Prostate gland (tissue), 2 donors: ENCODE measurements around the gene PITX3. TPM values are rescaled to one million over a fixed set of nuclear protein-coding genes. Genes with fewer than 3 reads are reported as not detected.

Experiments
- DNase-seq: peaks from one replicate; pipeline ENCODE4 v3.0.0-alpha.2; 2019; ENCODE audit warnings: low spot score
- H3K27ac ChIP-seq, 2 donors: fragments of 200-600 bp; sonication (generic); 2 replicates each; pipeline ENCODE4 v1.5.1; 2017 to 2019
- H3K27me3 ChIP-seq: fragments of 200-600 bp; sonication (generic); replicated peaks from 2 replicates; pipeline ENCODE4 v1.5.1; 2019; ENCODE audit not compliant: insufficient read depth
- H3K36me3 ChIP-seq, 2 donors: fragments of 200-600 bp; sonication (generic); 1 replicate in 1 of 2; 2 replicates in 1 of 2; pipeline versions ENCODE4 v1.5.1 to v1.8.1; 2017 to 2019
- H3K4me1 ChIP-seq: fragments of 200-600 bp; sonication (generic); replicated peaks from 2 replicates; pipeline ENCODE4 v1.5.1; 2019
- H3K4me3 ChIP-seq, 2 donors: fragments of 200-600 bp; sonication (generic); 2 replicates each; pipeline ENCODE4 v1.5.1; 2017 to 2019
- H3K9me3 ChIP-seq: fragments of 200-600 bp; sonication (generic); 2 replicates; pipeline ENCODE4 v1.5.1; 2017
- CTCF ChIP-seq, 4 experiments: fragments of 200-600 bp in 2 of 4; fragments of 450-650 bp in 2 of 4; sonication (generic) in 2 of 4; IDR thresholded peaks; 1 replicate in 3 of 4; 2 replicates in 1 of 4; pipeline ENCODE4 v1.5.1; 2016 to 2019; ENCODE audit warnings: antibody characterized with exemption in 4 of 4, mild to moderate bottlenecking in 2 of 4, moderate library complexity in 2 of 4
- POLR2A ChIP-seq: fragments of 450-650 bp; IDR thresholded peaks from one replicate; pipeline ENCODE4 v1.6.1; 2016; ENCODE audit warnings: antibody characterized with exemption, mild to moderate bottlenecking
- POLR2AphosphoS5 ChIP-seq: sonication (generic); formaldehyde crosslinking; IDR thresholded peaks from one replicate; pipeline ENCODE4 v1.6.1; 2017; ENCODE audit warnings: antibody characterized with exemption
- WGBS: methylation state at CpG from one replicate; pipeline ENCODE4 v1.1.5; 2018; 5-methylcytosine and 5-hydroxymethylcytosine counted together
- intact Hi-C: fragments of 100-400 bp; cut with DNase I; formaldehyde crosslinking; loops from one replicate; pipeline ENCODE4 v1.14.2; 2022
- total RNA-seq, 2 donors: library from RNA; depleted of rRNA; stranded (reverse); fragments of >200 nt; gene quantifications; one replicate each; pipeline ENCODE4 v1.1.0, GENCODE V29; 2016

The PITX3 gene
- total RNA-seq, 2 donors from 2014 or later = not detected

- intact Hi-C loops = no loop called here
- TF ChIP-seq POLR2A (no peak), CTCF (IDR thresholded peaks at IDR 0.05) (no peak), POLR2AphosphoS5 (no peak)
- no peaks in the 10 kb centered on the region for H3K4me1 ChIP-seq
- WGBS = 73% methylated on average over 3 of the region's 3 CpGs
- no peak for DNase-seq
- no peaks in the 10 kb centered on the region for H3K9me3 ChIP-seq
- H3K4me3 ChIP-seq = no peak overlapping the region
- no peaks in the 10 kb centered on the region for H3K36me3 ChIP-seq
- no peaks in the 10 kb centered on the region for H3K27me3 ChIP-seq
- no peak overlapping the region for H3K27ac ChIP-seq
Observed at GRCh38 chr10:102188298-102188940, 52.9 kb downstream of the PITX3 start.

GRCh38 chr10:102185811-102186527, 55.3 kb downstream of the PITX3 start:
- Histone ChIP-seq H3K27me3 (no peaks in the 10 kb centered on the region), H3K36me3 (no peaks in the 10 kb centered on the region), H3K4me1 (no peaks in the 10 kb centered on the region), H3K9me3 (no peaks in the 10 kb centered on the region), H3K27ac (no peak overlapping the region), H3K4me3 (no peak overlapping the region)
- WGBS = 75% methylated on average over 15 of the region's 15 CpGs
- DNase-seq = no peak
- intact Hi-C loops = no loop called here
- TF ChIP-seq POLR2AphosphoS5 (no peak), CTCF (IDR thresholded peaks at IDR 0.05) (no peak), POLR2A (no peak)

DNA sequence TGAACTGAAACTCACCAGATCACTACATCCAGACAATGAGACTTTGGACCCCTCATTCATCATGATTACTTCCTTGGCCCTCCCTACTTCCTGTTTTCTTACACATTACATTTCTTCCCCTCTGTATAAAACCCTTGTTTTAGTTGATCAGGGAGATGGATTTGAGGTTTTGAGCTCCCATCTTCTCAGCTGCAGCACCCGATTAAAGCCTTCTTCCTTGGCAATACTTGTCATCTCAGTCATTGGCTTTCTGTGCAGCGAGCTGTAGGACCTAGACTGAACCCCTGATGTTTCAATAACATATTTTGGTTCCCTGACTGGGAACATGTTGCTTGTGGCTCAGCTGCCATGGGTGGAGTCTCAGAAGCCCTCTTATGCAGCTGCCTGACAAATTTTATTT, 56.0 kb downstream of the PITX3 start:
- TF ChIP-seq POLR2AphosphoS5 = no peak
- TF ChIP-seq CTCF (IDR thresholded peaks at IDR 0.05) = no peak
- TF ChIP-seq POLR2A = no peak
- intact Hi-C loops = no loop called here
- Histone ChIP-seq H3K4me3 (no peak overlapping the region), H3K4me1 (no peaks in the 10 kb centered on the region), H3K9me3 (no peaks in the 10 kb centered on the region), H3K36me3 (no peaks in the 10 kb centered on the region), H3K27me3 (no peaks in the 10 kb centered on the region), H3K27ac (no peak overlapping the region)
- 70% methylated on average over 2 of the region's 2 CpGs for WGBS
- no peak for DNase-seq

DNA sequence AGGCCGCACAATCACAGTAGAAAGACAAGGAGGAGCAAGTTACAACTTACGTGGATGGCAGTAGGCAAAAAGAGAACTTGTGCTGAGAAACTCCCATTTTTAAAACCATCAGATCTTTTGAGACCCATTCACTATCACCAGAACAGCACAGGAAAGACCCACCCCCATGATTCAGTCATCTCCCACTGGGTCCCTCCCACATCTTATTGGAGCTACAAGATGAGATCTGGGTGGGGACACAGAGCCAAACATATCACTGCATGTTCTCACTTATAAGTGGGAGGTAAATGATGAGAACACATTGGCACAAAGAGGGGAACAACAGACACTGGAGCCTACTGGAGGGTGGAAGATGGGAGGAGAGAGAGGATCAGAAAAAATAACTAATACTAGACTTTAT, 56.7 kb downstream of the PITX3 start:
- no peaks in the 10 kb centered on the region for H3K27me3 ChIP-seq
- no peak overlapping the region for H3K27ac ChIP-seq
- H3K9me3 ChIP-seq = no peaks in the 10 kb centered on the region
- intact Hi-C loops = no loop called here
- H3K4me1 ChIP-seq = no peaks in the 10 kb centered on the region
- H3K36me3 ChIP-seq = no peaks in the 10 kb centered on the region
- no peak for DNase-seq
- 60% methylated on average over 2 of the region's 2 CpGs for WGBS
- H3K4me3 ChIP-seq = no peak overlapping the region
- TF ChIP-seq CTCF (IDR thresholded peaks at IDR 0.05) = no peak
- no peak for TF ChIP-seq POLR2AphosphoS5
- no peak for TF ChIP-seq POLR2A

Other genes with a start within 250 kb of the PITX3 start
- 10 to 100 TPM; 15.1 to 20.5 TPM for gene ARMH3, start 185.3 kb downstream of the PITX3 start, total RNA-seq
- 10 to 100 TPM; 26.1 to 35.9 TPM for gene HPS6, start 176.2 kb downstream of the PITX3 start, total RNA-seq
- gene LDB1, start 121.1 kb downstream of the PITX3 start, total RNA-seq = 10 to 100 TPM; 55.0 to 91.5 TPM
- gene PPRC1, start 108.5 kb downstream of the PITX3 start, total RNA-seq = 10 to 100 TPM; 19.8 to 24.4 TPM
- 10 to 100 TPM; 50.3 to 67.9 TPM for gene NOLC1, start 89.1 kb downstream of the PITX3 start, total RNA-seq
- gene ELOVL3, start 15.2 kb downstream of the PITX3 start, total RNA-seq = 1 to 10 TPM in 1 of 2 donors, not detected in 1; 4.4 TPM
- 10 to 100 TPM; 53.1 to 59.1 TPM for gene GBF1, start 4.0 kb upstream of the PITX3 start, total RNA-seq
- gene NFKB2, start 154.2 kb upstream of the PITX3 start, total RNA-seq = 10 to 100 TPM; 22.5 to 40.4 TPM
- gene PSD, start 177.3 kb upstream of the PITX3 start, total RNA-seq = 10 to 100 TPM in 1 of 2 donors, 1 to 10 TPM in 1; 1.0 to 10.9 TPM
- gene FBXL15, start 179.3 kb upstream of the PITX3 start, total RNA-seq = 10 to 100 TPM; 22.2 to 36.3 TPM
- 10 to 100 TPM; 70.2 to 81.7 TPM for gene CUEDC2, start 191.1 kb upstream of the PITX3 start, total RNA-seq
- gene C10orf95, start 210.0 kb upstream of the PITX3 start, total RNA-seq = 1 to 10 TPM in 1 of 2 donors, under 1 TPM in 1; 0.85 to 3.7 TPM